Loucy (cell line): Measurements from ENCODE around the gene TMED3.

Experiments used
- H2AFZ ChIP-seq: fragments of 200-600 bp; sonication (generic); 2 replicates; pipeline ENCODE4 v1.6.0; 2016; ENCODE audit warnings: antibody characterized with exemption, mild to moderate bottlenecking, low read length, moderate library complexity
- H3F3A ChIP-seq: fragments of 200-600 bp; 2 replicates; pipeline ENCODE4 v1.6.0; 2016; ENCODE audit warnings: antibody characterized with exemption, low read depth, mild to moderate bottlenecking
- H3K27me3 ChIP-seq: fragments of 200-600 bp; sonication (generic); 2 replicates; pipeline ENCODE4 v1.6.1; 2014; ENCODE audit warnings: low read length, mild to moderate bottlenecking; ENCODE audit not compliant: insufficient read depth, poor library complexity, severe bottlenecking
- H3K36me3 ChIP-seq: fragments of 200-600 bp; sonication (generic); 2 replicates; pipeline ENCODE4 v1.6.1; 2016; ENCODE audit warnings: low read length; ENCODE audit not compliant: insufficient read depth
- H3K4me1 ChIP-seq: fragments of 200-600 bp; sonication (generic); 2 replicates; pipeline ENCODE4 v1.5.1; 2014; ENCODE audit warnings: low read length, mild to moderate bottlenecking; ENCODE audit not compliant: insufficient read depth, poor library complexity, severe bottlenecking
- H3K4me2 ChIP-seq: fragments of 200-600 bp; sonication (generic); 2 replicates; pipeline ENCODE4 v1.6.0; 2014; ENCODE audit warnings: antibody characterized with exemption, low read length, low read depth, mild to moderate bottlenecking; ENCODE audit not compliant: poor library complexity, severe bottlenecking
- H3K4me3 ChIP-seq: fragments of 200-600 bp; sonication (generic); 2 replicates; pipeline ENCODE4 v1.5.1; 2014; ENCODE audit warnings: low read length, mild to moderate bottlenecking, mixed read lengths; ENCODE audit not compliant: poor library complexity, severe bottlenecking
- H3K79me2 ChIP-seq: fragments of 200-600 bp; sonication (generic); 2 replicates; pipeline ENCODE4 v1.6.1; 2014; ENCODE audit warnings: low read length; ENCODE audit not compliant: insufficient read depth
- H3K9ac ChIP-seq: fragments of 200-600 bp; sonication (generic); 2 replicates; pipeline ENCODE4 v1.6.0; 2014; ENCODE audit warnings: mild to moderate bottlenecking, low read depth, low read length, moderate library complexity; ENCODE audit not compliant: poor library complexity, severe bottlenecking
- H3K9me2 ChIP-seq: fragments of 200-600 bp; sonication (generic); replicated peaks from 2 replicates; pipeline ENCODE4 v1.6.1; 2016; ENCODE audit warnings: low read depth, low read length, mixed read lengths
- H3K9me3 ChIP-seq: fragments of 200-600 bp; sonication (generic); 2 replicates; pipeline ENCODE4 v1.6.1; 2014; ENCODE audit warnings: mild to moderate bottlenecking, antibody characterized with exemption, low read length, low read depth; ENCODE audit not compliant: insufficient read depth
- H4K20me1 ChIP-seq: fragments of 200-600 bp; sonication (generic); 2 replicates; pipeline ENCODE4 v1.6.0; 2014; ENCODE audit warnings: antibody characterized with exemption, low read length, mild to moderate bottlenecking; ENCODE audit not compliant: insufficient read depth, poor library complexity, severe bottlenecking
- EZH2phosphoT487 ChIP-seq: fragments of 200-600 bp; IDR thresholded peaks from 2 replicates; pipeline ENCODE4 v1.6.1; 2018; ENCODE audit warnings: antibody characterized with exemption, mild to moderate bottlenecking, moderate library complexity, borderline replicate concordance
- TF ChIP-seq, protein P1 (sequence below): fragments of 200-600 bp; sonication (generic); conservative IDR thresholded peaks from 2 replicates; pipeline ENCODE4 v1.5.1; 2014; ENCODE audit warnings: mild to moderate bottlenecking, antibody characterized with exemption, low read length

TMED3 gene

DNA sequence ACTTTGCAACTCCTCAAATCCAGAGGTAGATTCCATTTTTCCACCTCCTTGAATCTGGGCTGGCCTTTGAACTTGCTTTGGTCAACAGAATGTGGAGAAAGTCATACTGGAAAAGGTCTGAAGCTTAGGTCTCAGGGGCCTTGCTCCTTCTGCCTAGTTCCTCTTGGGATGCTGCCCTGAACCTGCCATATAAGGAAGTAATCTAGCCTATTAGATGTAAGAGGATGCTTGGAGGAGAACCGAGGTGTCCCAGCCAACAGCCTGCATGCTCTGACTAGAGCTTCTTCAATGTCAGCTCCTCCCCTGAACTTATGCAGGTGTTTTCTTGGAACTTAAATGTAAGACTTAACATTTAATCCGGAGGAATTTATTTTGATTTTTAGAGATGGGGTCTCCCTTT, 2.0 kb upstream of the TMED3 start:
- H3K9ac ChIP-seq, result no peak overlapping the region
- TF ChIP-seq, protein P1, sequence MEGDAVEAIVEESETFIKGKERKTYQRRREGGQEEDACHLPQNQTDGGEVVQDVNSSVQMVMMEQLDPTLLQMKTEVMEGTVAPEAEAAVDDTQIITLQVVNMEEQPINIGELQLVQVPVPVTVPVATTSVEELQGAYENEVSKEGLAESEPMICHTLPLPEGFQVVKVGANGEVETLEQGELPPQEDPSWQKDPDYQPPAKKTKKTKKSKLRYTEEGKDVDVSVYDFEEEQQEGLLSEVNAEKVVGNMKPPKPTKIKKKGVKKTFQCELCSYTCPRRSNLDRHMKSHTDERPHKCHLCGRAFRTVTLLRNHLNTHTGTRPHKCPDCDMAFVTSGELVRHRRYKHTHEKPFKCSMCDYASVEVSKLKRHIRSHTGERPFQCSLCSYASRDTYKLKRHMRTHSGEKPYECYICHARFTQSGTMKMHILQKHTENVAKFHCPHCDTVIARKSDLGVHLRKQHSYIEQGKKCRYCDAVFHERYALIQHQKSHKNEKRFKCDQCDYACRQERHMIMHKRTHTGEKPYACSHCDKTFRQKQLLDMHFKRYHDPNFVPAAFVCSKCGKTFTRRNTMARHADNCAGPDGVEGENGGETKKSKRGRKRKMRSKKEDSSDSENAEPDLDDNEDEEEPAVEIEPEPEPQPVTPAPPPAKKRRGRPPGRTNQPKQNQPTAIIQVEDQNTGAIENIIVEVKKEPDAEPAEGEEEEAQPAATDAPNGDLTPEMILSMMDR, result no peak
- TF ChIP-seq EZH2phosphoT487, result no peak
- no peaks in the 10 kb centered on the region for H4K20me1 ChIP-seq
- H3K36me3 ChIP-seq, result peaks cover 6% of the 10 kb centered on the region; the same call in 1 of the 2 replicates
- H3K79me2 ChIP-seq, result peaks cover 29% of the 10 kb centered on the region
- peaks cover 10% of the 10 kb centered on the region for H3K27me3 ChIP-seq
- H2AFZ ChIP-seq, result no peak overlapping the region
- no peak overlapping the region for H3K4me3 ChIP-seq
- peaks cover 22% of the 10 kb centered on the region for H3K4me1 ChIP-seq
- no peak overlapping the region for H3K4me2 ChIP-seq
- H3F3A ChIP-seq, result no peaks in the 10 kb centered on the region
- no peaks in the 10 kb centered on the region for H3K9me3 ChIP-seq
- H3K9me2 ChIP-seq, result no peaks in the 10 kb centered on the region

DNA sequence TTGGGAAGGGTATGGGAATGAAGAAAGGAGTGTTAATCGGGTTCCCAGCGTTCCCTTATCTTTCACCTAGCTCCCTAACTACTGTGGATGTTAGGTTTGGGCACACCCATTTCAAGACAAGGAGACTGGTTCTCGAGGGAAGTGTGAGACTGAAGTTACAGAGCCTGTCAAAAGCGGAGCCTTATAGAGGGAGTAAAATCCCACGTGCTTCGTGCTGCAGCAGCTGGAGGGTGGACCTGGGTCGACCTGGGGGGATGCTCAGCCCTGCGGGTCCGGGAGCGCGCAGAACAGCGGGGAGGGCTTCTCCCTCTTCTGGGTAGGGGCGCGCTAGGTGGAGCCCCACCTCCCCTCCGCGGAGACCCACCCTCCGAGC, 314 bp upstream of the TMED3 start:
- H3K4me1 ChIP-seq, result peaks cover 32% of the 10 kb centered on the region
- peaks cover 43% of the 10 kb centered on the region for H3K79me2 ChIP-seq
- no peak for TF ChIP-seq EZH2phosphoT487
- TF ChIP-seq, protein P1, result no peak
- H3K4me2 ChIP-seq, result peak overlapping the region; percentile 69
- H3K27me3 ChIP-seq, result peaks cover 5% of the 10 kb centered on the region
- H3K4me3 ChIP-seq, result peak overlapping the region; percentile 67
- peaks cover 15% of the 10 kb centered on the region; the same call in 1 of the 2 replicates for H3K36me3 ChIP-seq
- H3K9me2 ChIP-seq, result no peaks in the 10 kb centered on the region
- H3K9ac ChIP-seq, result no peak overlapping the region
- H2AFZ ChIP-seq, result peak overlapping the region; percentile 93
- no peaks in the 10 kb centered on the region for H3F3A ChIP-seq
- no peaks in the 10 kb centered on the region for H4K20me1 ChIP-seq
- no peaks in the 10 kb centered on the region; the same call in 1 of the 2 replicates for H3K9me3 ChIP-seq

DNA sequence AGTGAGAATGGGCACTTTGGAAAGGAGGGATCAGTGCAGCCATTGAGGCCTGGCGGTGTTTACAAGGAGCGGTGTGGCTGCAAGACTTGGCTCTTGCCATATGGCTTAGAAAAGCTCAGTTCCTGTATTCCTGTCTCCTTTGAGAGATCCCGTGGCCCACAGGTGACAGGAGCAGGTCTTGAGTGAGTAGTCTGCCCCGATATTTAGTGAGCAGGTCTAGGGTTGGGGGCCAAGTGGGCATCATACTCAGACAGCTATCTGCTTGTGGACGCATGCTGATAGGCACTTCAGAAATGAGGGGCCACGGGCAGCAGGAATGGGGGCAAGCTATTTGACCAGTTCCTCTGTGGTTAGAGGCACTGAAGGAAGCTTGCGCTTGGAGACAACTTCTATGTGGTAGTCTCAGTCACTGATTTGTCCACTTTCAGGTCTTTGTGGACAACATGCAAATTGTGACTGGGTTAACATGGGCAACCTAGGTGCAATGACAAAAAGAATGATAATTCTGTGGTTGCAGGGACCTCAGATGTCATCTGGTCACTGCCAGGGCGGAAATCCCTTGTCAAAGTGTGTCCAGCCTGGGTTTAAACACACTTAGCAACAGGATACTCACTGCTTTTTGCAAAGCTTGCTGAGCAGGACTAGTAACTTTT, 1.1 kb downstream of the TMED3 start:
- H4K20me1 ChIP-seq, result no peaks in the 10 kb centered on the region
- H3K36me3 ChIP-seq, result peaks cover 26% of the 10 kb centered on the region; the same call in 1 of the 2 replicates
- no peaks in the 10 kb centered on the region for H3K9me2 ChIP-seq
- H3K9ac ChIP-seq, result peak overlapping the region; percentile 98
- H3K9me3 ChIP-seq, result no peaks in the 10 kb centered on the region; the same call in 1 of the 2 replicates
- no peaks in the 10 kb centered on the region for H3F3A ChIP-seq
- peak overlapping the region; percentile 96 for H3K4me2 ChIP-seq
- H3K4me1 ChIP-seq, result peaks cover 46% of the 10 kb centered on the region
- peaks cover 5% of the 10 kb centered on the region for H3K27me3 ChIP-seq
- no peak for TF ChIP-seq EZH2phosphoT487
- TF ChIP-seq, protein P1, result no peak
- H3K79me2 ChIP-seq, result peaks cover 53% of the 10 kb centered on the region
- H2AFZ ChIP-seq, result peak overlapping the region; percentile 97; the same call in 1 of the 2 replicates
- peak overlapping the region; percentile 99 for H3K4me3 ChIP-seq
